ENCODE measurements around the gene ITIH4. TPM values are rescaled to one million over a fixed set of nuclear protein-coding genes. Genes with fewer than 3 reads are reported as not detected.

The ITIH4 gene
- polyA plus RNA-seq, 1 of the 3 experiments (the other 2 are of a cell fraction), result 2.0 TPM

DNA sequence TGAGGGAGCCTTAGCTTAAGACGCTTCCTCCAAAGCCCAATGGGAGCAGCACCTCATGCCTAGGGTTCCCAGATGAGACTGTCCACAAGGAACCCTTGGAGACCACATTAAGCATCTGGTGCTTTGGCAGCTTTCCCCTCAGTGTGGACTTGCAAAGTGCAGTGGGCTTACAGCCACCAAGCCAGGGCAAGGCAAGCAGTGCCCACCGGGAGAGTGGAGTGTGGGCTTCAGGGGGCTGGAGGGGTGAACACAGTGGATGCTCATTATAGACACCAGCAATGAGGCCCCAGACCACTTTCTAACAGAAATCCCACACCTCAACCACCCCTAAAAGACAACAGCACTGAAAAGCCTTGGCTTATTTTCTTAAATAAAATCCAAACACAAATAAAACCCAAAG, 13.4 kb upstream of the ITIH4 start:
- TF ChIP-seq EP300 (IDR thresholded peaks at IDR 0.05; ENCODE audit: borderline replicate concordance in 1 of 2, low read depth in 1 of 2, low read length in 1 of 2) (no peak), NFIC (IDR thresholded peaks at IDR 0.05; ENCODE audit: borderline replicate concordance) (no peak), TCF12 (IDR thresholded peaks at IDR 0.05) (no peak), SIN3A (IDR thresholded peaks at IDR 0.05; ENCODE audit: borderline replicate concordance, low read depth, low read length) (no peak), EZH2phosphoT487 (IDR thresholded peaks at IDR 0.05; ENCODE audit: borderline replicate concordance, low read depth) (no peak), NRF1 (IDR thresholded peaks at IDR 0.05; ENCODE audit: low read depth, low read length) (no peak), SMC3 (IDR thresholded peaks at IDR 0.05; ENCODE audit: low read depth, low read length) (no peak), FOSL2 (IDR thresholded peaks at IDR 0.05; ENCODE audit: borderline replicate concordance, low read depth) (no peak), FOXJ3 (CRISPR knock-in tag; IDR thresholded peaks at IDR 0.05) (no peak), FOXM1 (IDR thresholded peaks at IDR 0.05; ENCODE audit: low read depth) (no peak)
- TF ChIP-seq, protein P1, sequence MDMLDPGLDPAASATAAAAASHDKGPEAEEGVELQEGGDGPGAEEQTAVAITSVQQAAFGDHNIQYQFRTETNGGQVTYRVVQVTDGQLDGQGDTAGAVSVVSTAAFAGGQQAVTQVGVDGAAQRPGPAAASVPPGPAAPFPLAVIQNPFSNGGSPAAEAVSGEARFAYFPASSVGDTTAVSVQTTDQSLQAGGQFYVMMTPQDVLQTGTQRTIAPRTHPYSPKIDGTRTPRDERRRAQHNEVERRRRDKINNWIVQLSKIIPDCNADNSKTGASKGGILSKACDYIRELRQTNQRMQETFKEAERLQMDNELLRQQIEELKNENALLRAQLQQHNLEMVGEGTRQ (IDR thresholded peaks at IDR 0.05; ENCODE audit: borderline replicate concordance, low read depth, low read length), result no peak
- TF ChIP-seq, protein P2, sequence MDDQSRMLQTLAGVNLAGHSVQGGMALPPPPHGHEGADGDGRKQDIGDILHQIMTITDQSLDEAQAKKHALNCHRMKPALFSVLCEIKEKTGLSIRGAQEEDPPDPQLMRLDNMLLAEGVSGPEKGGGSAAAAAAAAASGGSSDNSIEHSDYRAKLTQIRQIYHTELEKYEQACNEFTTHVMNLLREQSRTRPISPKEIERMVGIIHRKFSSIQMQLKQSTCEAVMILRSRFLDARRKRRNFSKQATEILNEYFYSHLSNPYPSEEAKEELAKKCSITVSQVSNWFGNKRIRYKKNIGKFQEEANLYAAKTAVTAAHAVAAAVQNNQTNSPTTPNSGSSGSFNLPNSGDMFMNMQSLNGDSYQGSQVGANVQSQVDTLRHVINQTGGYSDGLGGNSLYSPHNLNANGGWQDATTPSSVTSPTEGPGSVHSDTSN (IDR thresholded peaks at IDR 0.05), result no peak
- ChIA-PET POLR2A (no interaction called here), CTCF (interaction anchor here (0.8 to 1.9 kb wide), 2 partner anchors 9 to 91 kb away, joined by 3 to 4 read pairs; no protein-coding TSS in a partner anchor)
- Histone ChIP-seq H3K9me2 (no peaks in the 10 kb centered on the region), H4K20me1 (ENCODE audit: insufficient read depth) (peaks cover 3% of the 10 kb centered on the region; the same call in 1 of the 2 replicates), H3K36me3 (replicated peaks in 1 of 2; ENCODE audit: control insufficient read depth in 1 of 2, insufficient read depth in 2 of 2, low read length in 1 of 2) (peaks cover 0 to 27% of the 10 kb centered on the region in 2 experiments), H3K4me1 (ENCODE audit: control insufficient read depth in 1 of 2, insufficient read depth in 2 of 2, low read depth in 1 of 2, low read length in 1 of 2) (no peaks in the 10 kb centered on the region), H3K79me2 (ENCODE audit: insufficient read depth) (no peaks in the 10 kb centered on the region), H2AFZ (ENCODE audit: low read depth) (no peak overlapping the region), H3K9ac (no peak overlapping the region), H3K9me3 (no peaks in the 10 kb centered on the region), H3F3A (replicated peaks; ENCODE audit: insufficient read depth) (no peaks in the 10 kb centered on the region), H3K4me3 (ENCODE audit: low read depth in 2 of 2, low read length in 1 of 2) (no peak overlapping the region), H3K27me3 (ENCODE audit: insufficient read depth) (no peaks in the 10 kb centered on the region), H3K4me2 (no peak overlapping the region), H3K27ac (ENCODE audit: low read depth in 2 of 2, low read length in 1 of 2) (no peak overlapping the region)
- no peak for DNase-seq
- 100% methylated on average over 1 of the region's 2 CpGs for WGBS (ENCODE audit: low lambda C conversion rate)

DNA sequence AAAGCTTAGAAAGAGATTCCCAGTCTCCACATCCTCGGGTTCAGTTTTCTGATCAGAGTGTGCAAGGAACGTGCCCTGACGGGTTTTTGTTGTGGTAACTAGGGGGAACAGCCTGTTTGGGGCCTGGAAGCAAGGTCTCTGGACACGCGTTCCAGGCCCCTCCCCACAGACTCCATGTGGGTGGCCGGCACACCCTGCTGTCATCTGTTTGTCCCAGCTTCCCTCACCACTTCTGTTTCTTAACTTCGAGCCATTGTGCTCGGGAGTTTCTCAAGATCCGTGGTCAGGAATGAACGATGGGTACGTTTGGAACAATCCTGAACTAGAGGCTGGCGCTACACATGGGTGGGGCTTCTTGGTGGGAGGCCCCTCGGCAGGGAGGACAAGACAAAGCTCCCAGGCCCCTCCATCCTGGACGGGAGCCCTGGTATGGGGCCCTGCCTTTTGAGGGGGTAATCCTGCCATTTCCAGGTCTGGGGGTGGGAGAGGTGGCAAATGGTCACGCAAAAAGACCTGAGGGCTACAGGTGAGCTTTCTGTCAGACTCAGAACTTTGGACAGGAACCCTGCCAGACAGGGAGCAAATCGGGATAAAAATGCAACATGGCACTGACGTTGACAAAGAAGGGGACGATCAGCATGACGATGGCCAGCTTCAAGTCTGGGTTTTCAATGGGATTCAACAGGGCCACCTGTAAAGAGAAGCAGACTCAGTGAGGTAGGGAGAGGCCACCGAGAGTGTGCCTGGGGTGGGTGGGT, 12.8 kb upstream of the ITIH4 start:
- Histone ChIP-seq H3K4me1 (ENCODE audit: control insufficient read depth in 1 of 2, insufficient read depth in 2 of 2, low read depth in 1 of 2, low read length in 1 of 2) (no peaks in the 10 kb centered on the region), H2AFZ (ENCODE audit: low read depth) (no peak overlapping the region), H3K9ac (no peak overlapping the region), H3K9me3 (no peaks in the 10 kb centered on the region), H3F3A (replicated peaks; ENCODE audit: insufficient read depth) (no peaks in the 10 kb centered on the region), H3K36me3 (replicated peaks in 1 of 2; ENCODE audit: control insufficient read depth in 1 of 2, insufficient read depth in 2 of 2, low read length in 1 of 2) (peaks cover 0 to 23% of the 10 kb centered on the region in 2 experiments), H3K27me3 (ENCODE audit: insufficient read depth) (no peaks in the 10 kb centered on the region), H4K20me1 (ENCODE audit: insufficient read depth) (peaks cover under 1% of the 10 kb centered on the region; the same call in 1 of the 2 replicates), H3K4me3 (ENCODE audit: low read depth in 2 of 2, low read length in 1 of 2) (no peak overlapping the region), H3K4me2 (no peak overlapping the region), H3K9me2 (no peaks in the 10 kb centered on the region), H3K27ac (ENCODE audit: low read depth in 2 of 2, low read length in 1 of 2) (no peak overlapping the region), H3K79me2 (ENCODE audit: insufficient read depth) (no peaks in the 10 kb centered on the region)
- POLR2A ChIA-PET, result no interaction called here
- CTCF ChIA-PET, result interaction anchor here (0.6 to 1.9 kb wide), 5 partner anchors 7 to 353 kb away, joined by 3 to 4 read pairs (median 3); no protein-coding TSS in a partner anchor
- 87% methylated on average over 16 of the region's 20 CpGs for WGBS (ENCODE audit: low lambda C conversion rate)
- no peak for DNase-seq
- TF ChIP-seq GATA2 (CRISPR knock-in tag; IDR thresholded peaks at IDR 0.05), result no peak
- no peak for TF ChIP-seq FOXJ3 (CRISPR knock-in tag; IDR thresholded peaks at IDR 0.05)
- TF ChIP-seq, protein P3, sequence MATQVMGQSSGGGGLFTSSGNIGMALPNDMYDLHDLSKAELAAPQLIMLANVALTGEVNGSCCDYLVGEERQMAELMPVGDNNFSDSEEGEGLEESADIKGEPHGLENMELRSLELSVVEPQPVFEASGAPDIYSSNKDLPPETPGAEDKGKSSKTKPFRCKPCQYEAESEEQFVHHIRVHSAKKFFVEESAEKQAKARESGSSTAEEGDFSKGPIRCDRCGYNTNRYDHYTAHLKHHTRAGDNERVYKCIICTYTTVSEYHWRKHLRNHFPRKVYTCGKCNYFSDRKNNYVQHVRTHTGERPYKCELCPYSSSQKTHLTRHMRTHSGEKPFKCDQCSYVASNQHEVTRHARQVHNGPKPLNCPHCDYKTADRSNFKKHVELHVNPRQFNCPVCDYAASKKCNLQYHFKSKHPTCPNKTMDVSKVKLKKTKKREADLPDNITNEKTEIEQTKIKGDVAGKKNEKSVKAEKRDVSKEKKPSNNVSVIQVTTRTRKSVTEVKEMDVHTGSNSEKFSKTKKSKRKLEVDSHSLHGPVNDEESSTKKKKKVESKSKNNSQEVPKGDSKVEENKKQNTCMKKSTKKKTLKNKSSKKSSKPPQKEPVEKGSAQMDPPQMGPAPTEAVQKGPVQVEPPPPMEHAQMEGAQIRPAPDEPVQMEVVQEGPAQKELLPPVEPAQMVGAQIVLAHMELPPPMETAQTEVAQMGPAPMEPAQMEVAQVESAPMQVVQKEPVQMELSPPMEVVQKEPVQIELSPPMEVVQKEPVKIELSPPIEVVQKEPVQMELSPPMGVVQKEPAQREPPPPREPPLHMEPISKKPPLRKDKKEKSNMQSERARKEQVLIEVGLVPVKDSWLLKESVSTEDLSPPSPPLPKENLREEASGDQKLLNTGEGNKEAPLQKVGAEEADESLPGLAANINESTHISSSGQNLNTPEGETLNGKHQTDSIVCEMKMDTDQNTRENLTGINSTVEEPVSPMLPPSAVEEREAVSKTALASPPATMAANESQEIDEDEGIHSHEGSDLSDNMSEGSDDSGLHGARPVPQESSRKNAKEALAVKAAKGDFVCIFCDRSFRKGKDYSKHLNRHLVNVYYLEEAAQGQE (IDR thresholded peaks at IDR 0.05; ENCODE audit: low read depth, low read length), result no peak
- no peak for TF ChIP-seq EP300 (IDR thresholded peaks at IDR 0.05; ENCODE audit: borderline replicate concordance in 1 of 2, low read depth in 1 of 2, low read length in 1 of 2)
- TF ChIP-seq NRF1 (IDR thresholded peaks at IDR 0.05; ENCODE audit: low read depth, low read length), result no peak
- TF ChIP-seq EZH2phosphoT487 (IDR thresholded peaks at IDR 0.05; ENCODE audit: borderline replicate concordance, low read depth), result no peak
- no peak for TF ChIP-seq FOXM1 (IDR thresholded peaks at IDR 0.05; ENCODE audit: low read depth)
- TF ChIP-seq RAD21 (IDR thresholded peaks at IDR 0.05; ENCODE audit: low read length), result no peak
- no peak for TF ChIP-seq MEF2A (IDR thresholded peaks at IDR 0.05; ENCODE audit: borderline replicate concordance, low read depth)
- TF ChIP-seq, protein P4, sequence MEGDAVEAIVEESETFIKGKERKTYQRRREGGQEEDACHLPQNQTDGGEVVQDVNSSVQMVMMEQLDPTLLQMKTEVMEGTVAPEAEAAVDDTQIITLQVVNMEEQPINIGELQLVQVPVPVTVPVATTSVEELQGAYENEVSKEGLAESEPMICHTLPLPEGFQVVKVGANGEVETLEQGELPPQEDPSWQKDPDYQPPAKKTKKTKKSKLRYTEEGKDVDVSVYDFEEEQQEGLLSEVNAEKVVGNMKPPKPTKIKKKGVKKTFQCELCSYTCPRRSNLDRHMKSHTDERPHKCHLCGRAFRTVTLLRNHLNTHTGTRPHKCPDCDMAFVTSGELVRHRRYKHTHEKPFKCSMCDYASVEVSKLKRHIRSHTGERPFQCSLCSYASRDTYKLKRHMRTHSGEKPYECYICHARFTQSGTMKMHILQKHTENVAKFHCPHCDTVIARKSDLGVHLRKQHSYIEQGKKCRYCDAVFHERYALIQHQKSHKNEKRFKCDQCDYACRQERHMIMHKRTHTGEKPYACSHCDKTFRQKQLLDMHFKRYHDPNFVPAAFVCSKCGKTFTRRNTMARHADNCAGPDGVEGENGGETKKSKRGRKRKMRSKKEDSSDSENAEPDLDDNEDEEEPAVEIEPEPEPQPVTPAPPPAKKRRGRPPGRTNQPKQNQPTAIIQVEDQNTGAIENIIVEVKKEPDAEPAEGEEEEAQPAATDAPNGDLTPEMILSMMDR (IDR thresholded peaks at IDR 0.05), result no peak
- TF ChIP-seq GABPA (IDR thresholded peaks at IDR 0.05; ENCODE audit: low read depth), result no peak
- TF ChIP-seq YY1 (IDR thresholded peaks at IDR 0.05; ENCODE audit: low read depth), result no peak

Data from SK-N-SH (cell line).